Smooth muscle cell (in vitro differentiated cells): ENCODE measurements around the gene SPRY1. TPM values are rescaled to one million over a fixed set of nuclear protein-coding genes. Genes with fewer than 3 reads are reported as not detected.

Source experiments
- DNase-seq: peaks from one replicate; lab custom pipeline; 2025; ENCODE audit not compliant: unreplicated experiment; lab: John Stamatoyannopoulos, UW
- H2AFZ ChIP-seq: fragments of 200-600 bp; sonication (generic); 2 replicates; pipeline ENCODE4 v1.6.0; 2016; ENCODE audit warnings: antibody characterized with exemption, low read depth, mild to moderate bottlenecking
- H3F3A ChIP-seq: fragments of 200-600 bp; sonication (generic); 2 replicates; pipeline ENCODE4 v1.6.0; 2017; ENCODE audit warnings: antibody characterized with exemption, low read depth
- H3K27ac ChIP-seq: fragments of 200-600 bp; sonication (generic); 2 replicates; pipeline ENCODE4 v1.5.1; 2016; ENCODE audit warnings: low read depth, mild to moderate bottlenecking
- H3K27me3 ChIP-seq: fragments of 200-600 bp; sonication (generic); 2 replicates; pipeline ENCODE4 v1.6.1; 2016; ENCODE audit warnings: low read depth, mild to moderate bottlenecking
- H3K36me3 ChIP-seq: fragments of 200-600 bp; sonication (generic); 2 replicates; pipeline ENCODE4 v1.5.1; 2016; ENCODE audit warnings: low read depth
- H3K4me1 ChIP-seq: fragments of 200-600 bp; sonication (generic); 2 replicates; pipeline ENCODE4 v1.5.1; 2016; ENCODE audit warnings: low read depth
- H3K4me2 ChIP-seq: fragments of 200-600 bp; sonication (generic); 2 replicates; pipeline ENCODE4 v1.6.0; 2016; ENCODE audit warnings: mild to moderate bottlenecking
- H3K4me3 ChIP-seq: fragments of 200-600 bp; sonication (generic); 2 replicates; pipeline ENCODE4 v1.5.1; 2016; ENCODE audit warnings: mild to moderate bottlenecking
- H3K79me2 ChIP-seq: fragments of 200-600 bp; sonication (generic); 2 replicates; pipeline ENCODE4 v1.6.0; 2016; ENCODE audit warnings: low read depth, mild to moderate bottlenecking
- H3K9ac ChIP-seq: fragments of 200-600 bp; sonication (generic); 2 replicates; pipeline ENCODE4 v1.6.0; 2016; ENCODE audit warnings: low read depth
- H3K9me3 ChIP-seq: fragments of 200-600 bp; sonication (generic); replicated peaks from 2 replicates; pipeline ENCODE4 v1.5.1; 2016; ENCODE audit warnings: low read depth
- H4K20me1 ChIP-seq: fragments of 200-600 bp; sonication (generic); 2 replicates; pipeline ENCODE4 v1.6.0; 2016; ENCODE audit warnings: low read depth
- CTCF ChIP-seq: fragments of 200-600 bp; sonication (generic); IDR thresholded peaks from 2 replicates; pipeline ENCODE4 v1.5.1; 2017; ENCODE audit warnings: borderline replicate concordance, mild to moderate bottlenecking, antibody characterized with exemption; ENCODE audit not compliant: insufficient read depth, poor library complexity, severe bottlenecking
- WGBS: methylation state at CpG from one replicate; pipeline ENCODE4 v1.1.7; 2016; ENCODE audit warnings: low lambda C conversion rate; 5-methylcytosine and 5-hydroxymethylcytosine counted together
- polyA plus RNA-seq: library from polyadenylated mRNA; unstranded; fragments of >200 nt; fragmentation: Nextera tagmentation; extraction: Ambion mirVana; gene quantifications from 2 replicates; pipeline ENCODE4 v1.2.1, GENCODE V29; 2016
- total RNA-seq: library from RNA; depleted of rRNA; stranded (reverse); fragments of >200 nt; gene quantifications from 2 replicates; pipeline ENCODE4 v1.2.3, GENCODE V29; 2014

SPRY1 gene
- total and polyA plus RNA-seq, 2 experiments from 2014 or later = 17.8 to 26.4 TPM

- Histone ChIP-seq H3K9me3 (no peaks in the 10 kb centered on the region), H2AFZ (peak overlapping the region; percentile 17), H3K9ac (no peak overlapping the region), H4K20me1 (no peaks in the 10 kb centered on the region), H3K4me2 (peak overlapping the region; percentile 70), H3K79me2 (no peaks in the 10 kb centered on the region), H3K4me1 (peaks cover 45% of the 10 kb centered on the region), H3F3A (peaks cover 25% of the 10 kb centered on the region), H3K36me3 (no peaks in the 10 kb centered on the region), H3K4me3 (no peak overlapping the region), H3K27ac (peak overlapping the region; percentile 49), H3K27me3 (no peaks in the 10 kb centered on the region)
- 11% methylated on average over 3 of the region's 3 CpGs for WGBS
- no peak for DNase-seq
- TF ChIP-seq CTCF = no peak
These were observed 21.8 kb downstream of the SPRY1 start for GRCh38 chr4:123418351-123418931.

- H3K4me3 ChIP-seq = no peak overlapping the region
- H3K27ac ChIP-seq = no peak overlapping the region
- no peaks in the 10 kb centered on the region for H3K27me3 ChIP-seq
- H3K9me3 ChIP-seq = no peaks in the 10 kb centered on the region
- peaks cover 25% of the 10 kb centered on the region for H3F3A ChIP-seq
- H2AFZ ChIP-seq = no peak overlapping the region
- H3K36me3 ChIP-seq = no peaks in the 10 kb centered on the region
- WGBS = 79% methylated on average over 17 of the region's 17 CpGs
- no peak overlapping the region for H3K9ac ChIP-seq
- peaks cover 45% of the 10 kb centered on the region for H3K4me1 ChIP-seq
- H4K20me1 ChIP-seq = no peaks in the 10 kb centered on the region
- no peak for TF ChIP-seq CTCF
- H3K4me2 ChIP-seq = no peak overlapping the region
- no peaks in the 10 kb centered on the region for H3K79me2 ChIP-seq
- no peak for DNase-seq
These were observed 23.5 kb downstream of the SPRY1 start for GRCh38 chr4:123419885-123420755.

- 33% methylated on average over 6 of the region's 6 CpGs for WGBS
- no peaks in the 10 kb centered on the region for H3K9me3 ChIP-seq
- peaks cover 37% of the 10 kb centered on the region for H3K4me1 ChIP-seq
- H4K20me1 ChIP-seq = no peaks in the 10 kb centered on the region
- H3F3A ChIP-seq = peaks cover 25% of the 10 kb centered on the region
- DNase-seq = no peak
- no peaks in the 10 kb centered on the region for H3K79me2 ChIP-seq
- peak overlapping the region; percentile 63 for H3K4me2 ChIP-seq
- H3K4me3 ChIP-seq = no peak overlapping the region
- peak overlapping the region; percentile 52 for H2AFZ ChIP-seq
- no peaks in the 10 kb centered on the region for H3K27me3 ChIP-seq
- H3K9ac ChIP-seq = no peak overlapping the region
- H3K36me3 ChIP-seq = no peaks in the 10 kb centered on the region
- peak overlapping the region; percentile 46 for H3K27ac ChIP-seq
- no peak for TF ChIP-seq CTCF
These were observed 24.8 kb downstream of the SPRY1 start for GRCh38 chr4:123421227-123421936.
